ENCODE data around the gene TP73.

TP73 gene

GRCh38 chr1:3691421-3692204, 39.3 kb downstream of the TP73 start:
- DNase-seq: peak; percentile 33

- DNase-seq: peak; percentile 53
Measured at GRCh38 chr1:3692598-3692997, 40.3 kb downstream of the TP73 start.

GRCh38 chr1:3693321-3693720, 41.0 kb downstream of the TP73 start:
- no peak for DNase-seq

- DNase-seq: no peak
Measured at GRCh38 chr1:3695326-3696217, 43.3 kb downstream of the TP73 start.

- no peak for DNase-seq
Measured at GRCh38 chr1:3696689-3697088, 44.4 kb downstream of the TP73 start.

- DNase-seq: no peak
Measured at GRCh38 chr1:3697104-3697503, 44.8 kb downstream of the TP73 start.

- peak; percentile 98 for DNase-seq
Measured at GRCh38 chr1:3697810-3698209, 45.5 kb downstream of the TP73 start.

- DNase-seq: peak; percentile 39
Measured at GRCh38 chr1:3698660-3699408, 46.5 kb downstream of the TP73 start.

- no peak for DNase-seq
Measured at GRCh38 chr1:3699596-3699995, 47.3 kb downstream of the TP73 start.

- no peak for DNase-seq
Measured at GRCh38 chr1:3700631-3701030, 48.3 kb downstream of the TP73 start.

GRCh38 chr1:3702528-3702927, 50.2 kb downstream of the TP73 start:
- no peak for DNase-seq

GRCh38 chr1:3702990-3703728, 50.8 kb downstream of the TP73 start:
- DNase-seq: no peak

GRCh38 chr1:3703786-3704371, 51.6 kb downstream of the TP73 start:
- DNase-seq: no peak

GRCh38 chr1:3705341-3705950, 53.1 kb downstream of the TP73 start:
- DNase-seq: no peak

GRCh38 chr1:3706651-3707297, 54.5 kb downstream of the TP73 start:
- no peak for DNase-seq

- DNase-seq: no peak
Measured at GRCh38 chr1:3707298-3707938, 55.1 kb downstream of the TP73 start.

GRCh38 chr1:3707939-3708328, 55.6 kb downstream of the TP73 start:
- no peak for DNase-seq

GRCh38 chr1:3708791-3709190, 56.5 kb downstream of the TP73 start:
- DNase-seq: no peak

- no peak for DNase-seq
Measured at GRCh38 chr1:3710251-3710650, 57.9 kb downstream of the TP73 start.

- DNase-seq: no peak
Measured at GRCh38 chr1:3711381-3711779, 59.1 kb downstream of the TP73 start.

Data from NCI-H1105 (cell line).